B cell (primary cell): ENCODE data around the gene PDHX. TPM values are rescaled to one million over a fixed set of nuclear protein-coding genes. Genes with fewer than 3 reads are reported as not detected.

Source experiments
- ATAC-seq: fragments of 200-7000 bp; cut with Tn5 transposase; one replicate; pipeline ENCODE4 v1.10.0; 2021; ENCODE audit warnings: low read depth, mild to moderate bottlenecking, moderate number of reproducible peaks, moderate library complexity
- CTCF ChIA-PET: fragments of 350-600 bp; sonication (Branson Sonifier 250); formaldehyde crosslinking; loops from one replicate; lab custom pipeline; 2021; ENCODE audit warnings: antibody characterized with exemption, inconsistent platforms; lab: Charles Lee
- POLR2A ChIA-PET: fragments of 350-600 bp; sonication (Branson Sonifier 250); formaldehyde crosslinking; loops from one replicate; lab custom pipeline; 2021; ENCODE audit warnings: antibody characterized with exemption; lab: Charles Lee
- DNase-seq: peaks from one replicate; pipeline ENCODE4 v3.0.0; 2013
- H2AFZ ChIP-seq: 2 replicates; pipeline ENCODE4 v1.6.1; 2012; ENCODE audit warnings: mild to moderate bottlenecking, low read depth, low read length; ENCODE audit not compliant: insufficient read depth, poor library complexity, severe bottlenecking
- H3K27ac ChIP-seq, 2 donors: 1 replicate in 1 of 2; 2 replicates in 1 of 2; pipeline ENCODE4 v1.5.1; 2012 to 2013; ENCODE audit warnings: low read length in 2 of 2, mild to moderate bottlenecking in 2 of 2, moderate library complexity in 1 of 2
- H3K27me3 ChIP-seq, 4 experiments: fragments of 200-600 bp in 1 of 4; sonication (generic) in 1 of 4; replicated peaks in 1 of 4; 1 replicate in 2 of 4; 2 replicates in 2 of 4; pipeline versions ENCODE4 v1.6.1 to v1.7.0; 2013 to 2016; ENCODE audit warnings: low read length in 3 of 4, mild to moderate bottlenecking in 2 of 4, mixed read lengths in 1 of 4, moderate library complexity in 1 of 4; ENCODE audit not compliant: insufficient read depth in 4 of 4, control insufficient read depth in 3 of 4; ENCODE audit errors: control extremely low read depth in 1 of 4
- H3K36me3 ChIP-seq, 2 experiments: replicated peaks in 1 of 2; 1 replicate in 1 of 2; 2 replicates in 1 of 2; pipeline versions ENCODE4 v1.6.1 to v1.7.1; 2013; ENCODE audit warnings: low read length in 1 of 2; ENCODE audit not compliant: insufficient read depth in 2 of 2, control insufficient read depth in 1 of 2; ENCODE audit errors: control extremely low read depth in 1 of 2, extremely low read depth in 1 of 2
- H3K4me1 ChIP-seq, 2 donors: fragments of 200-600 bp in 1 of 2; sonication (generic) in 1 of 2; 1 replicate in 1 of 2; 2 replicates in 1 of 2; pipeline versions ENCODE4 v1.5.1 to v1.6.1; 2013 to 2017; ENCODE audit warnings: low read length in 2 of 2; ENCODE audit not compliant: control insufficient read depth in 2 of 2, insufficient read depth in 2 of 2
- H3K4me2 ChIP-seq: replicated peaks from 2 replicates; pipeline ENCODE3; 2012; ENCODE audit warnings: mild to moderate bottlenecking, low read depth, low read length; ENCODE audit not compliant: poor library complexity, severe bottlenecking
- H3K4me3 ChIP-seq, 5 experiments: fragments of 200-600 bp in 1 of 5; sonication (generic) in 1 of 5; 1 replicate in 3 of 5; 2 replicates in 2 of 5; pipeline versions ENCODE4 v1.5.1 to v1.7.0; 2011 to 2016; ENCODE audit warnings: low read length in 4 of 5, mild to moderate bottlenecking in 4 of 5, low read depth in 2 of 5, control low read depth in 1 of 5, moderate library complexity in 1 of 5; ENCODE audit not compliant: insufficient read depth in 1 of 5; ENCODE audit errors: control extremely low read depth in 1 of 5, extremely low read depth in 1 of 5
- H3K79me2 ChIP-seq: fragments of 200-600 bp; sonication (generic); one replicate; pipeline ENCODE4 v1.6.0; 2016; ENCODE audit warnings: low read length; ENCODE audit not compliant: control insufficient read depth, insufficient read depth
- H3K9ac ChIP-seq: fragments of 200-600 bp; sonication (generic); 2 replicates; pipeline ENCODE4 v1.6.1; 2017; ENCODE audit warnings: mild to moderate bottlenecking, low read length, moderate library complexity
- H3K9me3 ChIP-seq, 3 donors: one replicate each; pipeline versions ENCODE4 v1.6.1 to v1.7.1; 2013; ENCODE audit warnings: low read length in 2 of 3; ENCODE audit not compliant: control insufficient read depth in 2 of 3, insufficient read depth in 1 of 3; ENCODE audit errors: control extremely low read depth in 1 of 3
- H4K20me1 ChIP-seq: 2 replicates; pipeline ENCODE4 v1.6.0; 2012; ENCODE audit warnings: mild to moderate bottlenecking, low read length; ENCODE audit not compliant: insufficient read depth, control insufficient read depth, poor library complexity, severe bottlenecking
- H3K27ac Mint-ChIP-seq: one replicate; pipeline ENCODE4 v1.8.0; 2021; ENCODE audit warnings: mixed read lengths
- H3K27me3 Mint-ChIP-seq: one replicate; pipeline ENCODE4 v1.8.0; 2021; ENCODE audit warnings: mixed read lengths
- H3K4me1 Mint-ChIP-seq: one replicate; pipeline ENCODE4 v1.8.0; 2021; ENCODE audit warnings: mixed read lengths
- H3K4me3 Mint-ChIP-seq: one replicate; pipeline ENCODE4 v1.8.0; 2021; ENCODE audit warnings: mixed read lengths
- H3K9me3 Mint-ChIP-seq: one replicate; pipeline ENCODE4 v1.8.0; 2022; ENCODE audit warnings: mixed read lengths; ENCODE audit not compliant: insufficient read depth
- CTCF ChIP-seq: fragments of 200-600 bp; IDR thresholded peaks from one replicate; pipeline ENCODE4 v1.8.0; 2022; ENCODE audit warnings: antibody characterized with exemption, mild to moderate bottlenecking
- EZH2 ChIP-seq: IDR thresholded peaks from 2 replicates; pipeline ENCODE4 v1.6.1; 2012; ENCODE audit warnings: borderline replicate concordance, low read depth, mild to moderate bottlenecking, moderate library complexity, low read length; ENCODE audit not compliant: insufficient read depth, poor library complexity, severe bottlenecking
- WGBS: methylation state at CpG from one replicate; pipeline ENCODE4 v1.1.5; 2013; ENCODE audit warnings: missing lambda C conversion rate; ENCODE audit not compliant: insufficient coverage; 5-methylcytosine and 5-hydroxymethylcytosine counted together
- intact Hi-C: fragments of 100-400 bp; cut with micrococcal nuclease; formaldehyde crosslinking; loops from one replicate; pipeline ENCODE4 v1.10.0; 2022
- polyA plus RNA-seq: library from polyadenylated mRNA; depleted of rRNA; stranded (reverse); fragments of >200 nt; gene quantifications from 2 replicates; pipeline ENCODE4 v1.2.3, GENCODE V29; 2012
- total RNA-seq, 2 donors: library from RNA; stranded (reverse); fragments of 120-200 nt in 1 of 2; gene quantifications; 1 replicate in 1 of 2; 2 replicates in 1 of 2; pipeline versions ENCODE4 v1.2.3 to v1.2.4, GENCODE V29; 2013 to 2022

The PDHX gene
- total and polyA plus RNA-seq, 2 donors (not counting 1 experiment from before 2014, with no cell fraction given) = 6.2 to 35.4 TPM

GRCh38 chr11:34941688-34942087 is 25.3 kb downstream of the PDHX start:
- H3K4me2 ChIP-seq = no peak overlapping the region
- no peak overlapping the region for H3K27ac Mint-ChIP-seq
- CTCF ChIA-PET = interaction anchor here (0.6 to 3.4 kb wide), 8 partner anchors 12 to 1235 kb away, joined by 3 to 19 read pairs (median 4); no protein-coding TSS in a partner anchor
- intact Hi-C loops = loop anchor here (5.0 kb wide), 1 partner anchor 296 kb away; no protein-coding TSS in a partner anchor
- H3K27me3 Mint-ChIP-seq = no peaks in the 10 kb centered on the region
- peaks cover 6% of the 10 kb centered on the region for H3K79me2 ChIP-seq
- TF ChIP-seq CTCF (no peak), EZH2 (no peak)
- no peaks in the 10 kb centered on the region for H4K20me1 ChIP-seq
- POLR2A ChIA-PET = no interaction called here
- DNase-seq (no peak), ATAC-seq (no peak)
- no peak overlapping the region for H3K9ac ChIP-seq
- no peak overlapping the region for H3K4me3 Mint-ChIP-seq
- peaks cover 4% of the 10 kb centered on the region for H3K9me3 Mint-ChIP-seq
- no peaks in the 10 kb centered on the region for H3K4me1 ChIP-seq
- H3K4me3 ChIP-seq = no peak overlapping the region
- peaks cover 0 to 1% of the 10 kb centered on the region in 2 experiments for H3K36me3 ChIP-seq
- H3K27ac ChIP-seq = no peak overlapping the region
- WGBS = 97% methylated on average over 13 of the region's 13 CpGs
- H2AFZ ChIP-seq = no peak overlapping the region
- peaks cover 9% of the 10 kb centered on the region for H3K4me1 Mint-ChIP-seq
- H3K9me3 ChIP-seq = peaks cover 0 to 2% (median 0%) of the 10 kb centered on the region in 3 donors
- no peaks in the 10 kb centered on the region for H3K27me3 ChIP-seq

- H3K79me2 ChIP-seq = peaks cover 4% of the 10 kb centered on the region
- H3K27me3 ChIP-seq = no peaks in the 10 kb centered on the region
- H2AFZ ChIP-seq = no peak overlapping the region
- Mint-ChIP-seq H3K4me1 (peaks cover 8% of the 10 kb centered on the region), H3K27me3 (no peaks in the 10 kb centered on the region), H3K4me3 (no peak overlapping the region), H3K9me3 (peaks cover 4% of the 10 kb centered on the region), H3K27ac (no peak overlapping the region)
- intact Hi-C loops = loop anchor here (5.0 kb wide), 1 partner anchor 293 kb away; no protein-coding TSS in a partner anchor
- no peaks in the 10 kb centered on the region for H4K20me1 ChIP-seq
- no peak overlapping the region for H3K27ac ChIP-seq
- DNase-seq (no peak), ATAC-seq (no peak)
- H3K4me1 ChIP-seq = no peaks in the 10 kb centered on the region
- H3K4me3 ChIP-seq = no peak overlapping the region
- peaks cover 0 to 2% (median 0%) of the 10 kb centered on the region in 3 donors for H3K9me3 ChIP-seq
- TF ChIP-seq CTCF (no peak), EZH2 (no peak)
- CTCF ChIA-PET = interaction anchor here (0.9 to 1.0 kb wide), 2 partner anchors 18 to 447 kb away, joined by 3 read pairs; no protein-coding TSS in a partner anchor
- H3K36me3 ChIP-seq = peaks cover 6 to 7% of the 10 kb centered on the region in 2 experiments
- H3K4me2 ChIP-seq = no peak overlapping the region
- H3K9ac ChIP-seq = no peak overlapping the region
- POLR2A ChIA-PET = no interaction called here
- no CpG with 5 or more reads among the region's 1 CpG for WGBS
These were observed 28.3 kb downstream of the PDHX start for GRCh38 chr11:34944692-34945091.
